ENCODE data around the gene LMBR1L. TPM values are rescaled to one million over a fixed set of nuclear protein-coding genes. Genes with fewer than 3 reads are reported as not detected.

LMBR1L gene
- total and polyA plus RNA-seq, 8 donors, result 12.9 to 76.5 (median 22.7) TPM

DNA sequence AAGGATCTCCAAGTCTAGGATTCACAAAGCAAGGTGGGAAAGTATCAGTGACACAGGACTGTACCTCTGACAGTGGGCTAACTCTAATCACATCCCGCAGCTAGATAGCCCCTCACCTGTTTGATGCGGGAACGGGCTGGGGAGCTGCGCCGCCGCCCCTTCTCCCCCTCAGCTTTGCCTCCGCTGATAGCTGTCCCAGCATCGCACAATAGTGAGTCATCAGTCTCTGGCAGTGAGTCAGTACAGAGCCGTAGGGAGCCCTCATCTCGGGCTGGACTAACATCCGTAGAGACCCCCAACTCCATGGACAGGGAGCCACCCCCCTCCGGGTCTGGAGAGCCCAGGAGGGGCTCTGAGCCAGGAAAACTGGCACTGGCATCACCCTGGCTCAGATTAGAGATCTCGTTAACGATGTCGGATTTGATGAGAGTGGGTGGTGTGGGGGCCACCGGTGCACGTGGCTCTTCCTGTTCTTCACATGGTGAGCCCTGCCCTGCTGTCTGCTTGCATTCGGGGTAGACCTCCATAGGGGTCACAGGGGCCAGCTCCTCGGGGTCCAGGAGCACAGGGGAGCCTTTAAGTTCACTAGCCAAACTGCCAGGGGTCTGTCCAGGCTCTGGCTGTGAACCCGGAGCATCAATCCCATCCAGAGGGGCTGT lies 61.0 kb downstream of the LMBR1L start:
- Histone ChIP-seq H3K4me1 (peaks cover 0 to under 1% (median under 1%) of the 10 kb centered on the region in 3 donors), H3K9me3 (no peaks in the 10 kb centered on the region), H3K27me3 (no peaks in the 10 kb centered on the region), H3K36me3 (peaks cover 12 to 87% (median 57%) of the 10 kb centered on the region in 3 donors), H3K4me3 (no peak overlapping the region), H3K27ac (no peak overlapping the region)
- TF ChIP-seq, protein P1, sequence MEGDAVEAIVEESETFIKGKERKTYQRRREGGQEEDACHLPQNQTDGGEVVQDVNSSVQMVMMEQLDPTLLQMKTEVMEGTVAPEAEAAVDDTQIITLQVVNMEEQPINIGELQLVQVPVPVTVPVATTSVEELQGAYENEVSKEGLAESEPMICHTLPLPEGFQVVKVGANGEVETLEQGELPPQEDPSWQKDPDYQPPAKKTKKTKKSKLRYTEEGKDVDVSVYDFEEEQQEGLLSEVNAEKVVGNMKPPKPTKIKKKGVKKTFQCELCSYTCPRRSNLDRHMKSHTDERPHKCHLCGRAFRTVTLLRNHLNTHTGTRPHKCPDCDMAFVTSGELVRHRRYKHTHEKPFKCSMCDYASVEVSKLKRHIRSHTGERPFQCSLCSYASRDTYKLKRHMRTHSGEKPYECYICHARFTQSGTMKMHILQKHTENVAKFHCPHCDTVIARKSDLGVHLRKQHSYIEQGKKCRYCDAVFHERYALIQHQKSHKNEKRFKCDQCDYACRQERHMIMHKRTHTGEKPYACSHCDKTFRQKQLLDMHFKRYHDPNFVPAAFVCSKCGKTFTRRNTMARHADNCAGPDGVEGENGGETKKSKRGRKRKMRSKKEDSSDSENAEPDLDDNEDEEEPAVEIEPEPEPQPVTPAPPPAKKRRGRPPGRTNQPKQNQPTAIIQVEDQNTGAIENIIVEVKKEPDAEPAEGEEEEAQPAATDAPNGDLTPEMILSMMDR (IDR thresholded peaks at IDR 0.05), result no peak
- intact Hi-C loops (cut with DNase I), result no loop called here
- no peak for DNase-seq
- ATAC-seq, result no peak
- WGBS, 2 donors, result 88 to 94% methylated on average over 20 of the region's 20 CpGs
- FAIRE-seq, result no peak

DNA sequence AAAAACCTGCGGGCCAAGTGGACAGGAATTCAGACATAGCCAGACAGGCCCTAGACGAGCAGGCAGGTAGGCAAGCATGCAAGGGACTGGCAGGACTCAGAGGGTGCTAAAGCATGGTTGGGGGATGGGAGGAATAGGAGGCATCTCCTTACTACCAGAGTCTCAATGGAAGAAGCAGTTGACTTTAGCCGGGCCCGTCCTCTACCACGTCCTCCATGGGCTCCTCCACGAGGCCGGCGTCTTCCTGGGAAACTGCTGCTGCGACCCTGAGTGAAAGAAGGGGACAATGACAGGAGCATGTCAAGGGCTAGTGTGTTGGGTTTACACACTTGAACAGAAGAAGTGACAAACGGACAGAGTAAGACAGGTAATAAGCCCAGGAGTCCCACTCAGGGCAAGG lies 61.7 kb downstream of the LMBR1L start:
- intact Hi-C loops (cut with DNase I), result no loop called here
- ATAC-seq, result no peak
- H3K27me3 ChIP-seq, result no peaks in the 10 kb centered on the region
- TF ChIP-seq, protein P1 (IDR thresholded peaks at IDR 0.05), result no peak
- 89 to 94% methylated on average over 10 of the region's 10 CpGs for WGBS, 2 donors
- H3K4me3 ChIP-seq, result no peak overlapping the region
- H3K36me3 ChIP-seq, result peaks cover 15 to 94% (median 62%) of the 10 kb centered on the region in 3 donors
- no peaks in the 10 kb centered on the region for H3K4me1 ChIP-seq
- no peak for FAIRE-seq
- no peak overlapping the region for H3K27ac ChIP-seq
- no peak for DNase-seq
- no peaks in the 10 kb centered on the region for H3K9me3 ChIP-seq

Other genes starting within 250 kb of the LMBR1L start
- gene RND1, start 245.0 kb downstream of the LMBR1L start, total RNA-seq, result 1 to 10 TPM in 4 of 6 donors, under 1 TPM in 2; 0.74 to 6.3 (median 1.3) TPM
- 1 to 10 TPM; 2.7 to 4.2 TPM for gene RND1, start 245.0 kb downstream of the LMBR1L start, polyA plus RNA-seq
- gene FKBP11, start 185.4 kb downstream of the LMBR1L start, total RNA-seq, result 100 to 1,000 TPM in 4 of 6 donors, 10 to 100 TPM in 2; 70.9 to 144 (median 127) TPM
- 100 to 1,000 TPM in 1 of 2 donors, 10 to 100 TPM in 1; 97.3 to 155 TPM for gene FKBP11, start 185.4 kb downstream of the LMBR1L start, polyA plus RNA-seq
- 10 to 100 TPM; 45.1 to 96.0 (median 61.7) TPM for gene ARF3, start 153.4 kb downstream of the LMBR1L start, total RNA-seq
- gene ARF3, start 153.4 kb downstream of the LMBR1L start, polyA plus RNA-seq, result 10 to 100 TPM; 29.5 to 42.1 TPM
- under 1 TPM in 5 of 6 donors, not detected in 1; 0.08 to 0.31 (median 0.12) TPM for gene WNT10B, start 139.1 kb downstream of the LMBR1L start, total RNA-seq
- gene WNT10B, start 139.1 kb downstream of the LMBR1L start, polyA plus RNA-seq, result under 1 TPM; 0.34 to 0.59 TPM
- gene WNT1, start 132.5 kb downstream of the LMBR1L start, total RNA-seq, result not detected
- not detected for gene WNT1, start 132.5 kb downstream of the LMBR1L start, polyA plus RNA-seq
- under 1 TPM in 3 of 6 donors, not detected in 3; 0.03 to 0.09 (median 0.06) TPM for gene DDN, start 111.5 kb downstream of the LMBR1L start, total RNA-seq
- gene DDN, start 111.5 kb downstream of the LMBR1L start, polyA plus RNA-seq, result under 1 TPM; 0.04 to 0.12 TPM
- gene PRKAG1, start 92.1 kb downstream of the LMBR1L start, total RNA-seq, result 10 to 100 TPM; 18.2 to 29.8 (median 24.1) TPM
- 10 to 100 TPM; 27.7 to 33.4 TPM for gene PRKAG1, start 92.1 kb downstream of the LMBR1L start, polyA plus RNA-seq
- 10 to 100 TPM; 35.8 to 53.0 (median 39.5) TPM for gene KMT2D, start 50.1 kb downstream of the LMBR1L start, total RNA-seq
- gene KMT2D, start 50.1 kb downstream of the LMBR1L start, polyA plus RNA-seq, result 10 to 100 TPM; 20.0 to 79.3 TPM
- under 1 TPM in 3 of 6 donors, not detected in 3; 0.14 to 0.25 (median 0.18) TPM for gene RHEBL1, start 40.9 kb downstream of the LMBR1L start, total RNA-seq
- gene RHEBL1, start 40.9 kb downstream of the LMBR1L start, polyA plus RNA-seq, result under 1 TPM; 0.38 to 0.63 TPM
- under 1 TPM in 5 of 6 donors, not detected in 1; 0.03 to 0.53 (median 0.24) TPM for gene DHH, start 16.0 kb downstream of the LMBR1L start, total RNA-seq
- gene DHH, start 16.0 kb downstream of the LMBR1L start, polyA plus RNA-seq, result under 1 TPM; 0.11 to 0.14 TPM
- gene TUBA1B, start 20.5 kb upstream of the LMBR1L start, total RNA-seq, result 100 to 1,000 TPM in 3 of 6 donors, 10 to 100 TPM in 3; 43.1 to 185 (median 108) TPM
- 100 to 1,000 TPM in 1 of 2 donors, 10 to 100 TPM in 1; 92.0 to 214 TPM for gene TUBA1B, start 20.5 kb upstream of the LMBR1L start, polyA plus RNA-seq
- 10 to 100 TPM in 5 of 6 donors, 1 to 10 TPM in 1; 9.1 to 93.8 (median 21.4) TPM for gene TUBA1A, start 78.2 kb upstream of the LMBR1L start, total RNA-seq
- gene TUBA1A, start 78.2 kb upstream of the LMBR1L start, polyA plus RNA-seq, result 10 to 100 TPM; 31.1 to 86.8 TPM
- gene TUBA1C, start 154.2 kb upstream of the LMBR1L start, total RNA-seq, result 10 to 100 TPM; 20.8 to 47.0 (median 33.5) TPM
- 10 to 100 TPM; 30.3 to 47.0 TPM for gene TUBA1C, start 154.2 kb upstream of the LMBR1L start, polyA plus RNA-seq
- 1 to 10 TPM in 3 of 6 donors, under 1 TPM in 3; 0.44 to 1.9 (median 0.96) TPM for gene PRPH, start 184.3 kb upstream of the LMBR1L start, total RNA-seq
- 10 to 100 TPM in 1 of 2 donors, 1 to 10 TPM in 1; 5.3 to 18.7 TPM for gene PRPH, start 184.3 kb upstream of the LMBR1L start, polyA plus RNA-seq
- gene TROAP, start 212.4 kb upstream of the LMBR1L start, total RNA-seq, result 1 to 10 TPM in 1 of 6 donors, under 1 TPM in 4, not detected in 1; 0.08 to 1.3 (median 0.41) TPM
- under 1 TPM; 0.46 to 0.52 TPM for gene TROAP, start 212.4 kb upstream of the LMBR1L start, polyA plus RNA-seq
- gene C1QL4, start 226.3 kb upstream of the LMBR1L start, total RNA-seq, result not detected
- gene C1QL4, start 226.3 kb upstream of the LMBR1L start, polyA plus RNA-seq, result not detected
- 10 to 100 TPM in 2 of 6 donors, 1 to 10 TPM in 4; 5.6 to 11.9 (median 8.3) TPM for gene DNAJC22, start 236.0 kb upstream of the LMBR1L start, total RNA-seq
- 1 to 10 TPM; 4.0 to 7.6 TPM for gene DNAJC22, start 236.0 kb upstream of the LMBR1L start, polyA plus RNA-seq